ENCODE data around the gene FOXJ2.
A peak's percentile ranks its signal among the peaks of the same experiment; 100 is the strongest.
"Not testable (repeated sequence)": the region's sequence is repeated elsewhere in the genome, so short reads cannot be mapped to it uniquely, and the experiment has no call there.

Gene FOXJ2

GRCh38 chr12:8032242-8033152 is at the start of gene FOXJ2:
Gene FOXJ2 (plus strand): TSS chr12:8032716. CDS start chr12:8039833, 7,117 bp downstream.
- DNase-seq, result peak; percentile 50 to 70

GRCh38 chr12:7983019-7983418 is 49.5 kb upstream of the FOXJ2 start:
- DNase-seq, result not testable (repeated sequence)

GRCh38 chr12:7983460-7983859 is 49.1 kb upstream of the FOXJ2 start:
- not testable (repeated sequence) for DNase-seq

GRCh38 chr12:7984900-7985299 is 47.6 kb upstream of the FOXJ2 start:
- DNase-seq, result no peak

- no peak for DNase-seq
These were observed 46.6 kb upstream of the FOXJ2 start for GRCh38 chr12:7985802-7986418.

- DNase-seq, result no peak
These were observed 42.6 kb upstream of the FOXJ2 start for GRCh38 chr12:7989827-7990491.

GRCh38 chr12:7991535-7991934 is 41.0 kb upstream of the FOXJ2 start:
- DNase-seq, result no peak

- DNase-seq, result no peak
These were observed 37.7 kb upstream of the FOXJ2 start for GRCh38 chr12:7994731-7995205.

GRCh38 chr12:7995266-7995963 is 37.1 kb upstream of the FOXJ2 start:
- peak; percentile 76 to 89 for DNase-seq

- DNase-seq, result not testable (repeated sequence)
These were observed 31.7 kb upstream of the FOXJ2 start for GRCh38 chr12:8000827-8001226.

GRCh38 chr12:8001496-8001895 is 31.0 kb upstream of the FOXJ2 start:
- DNase-seq, result not testable (repeated sequence)

- DNase-seq, result not testable (repeated sequence)
These were observed 27.6 kb upstream of the FOXJ2 start for GRCh38 chr12:8004897-8005296.

GRCh38 chr12:8011331-8011730 is 21.2 kb upstream of the FOXJ2 start:
- DNase-seq, result peak in 1 of 2 experiments; percentile 15

GRCh38 chr12:8012651-8013309 is 19.7 kb upstream of the FOXJ2 start:
- no peak for DNase-seq

GRCh38 chr12:8014836-8015235 is 17.7 kb upstream of the FOXJ2 start:
- no peak for DNase-seq

- DNase-seq, result not testable (repeated sequence)
These were observed 14.3 kb upstream of the FOXJ2 start for GRCh38 chr12:8018213-8018612.

GRCh38 chr12:8018666-8019581 is 13.6 kb upstream of the FOXJ2 start:
- no peak for DNase-seq

- peak; percentile 99 for DNase-seq
These were observed 6.1 kb upstream of the FOXJ2 start for GRCh38 chr12:8026291-8026900.

- DNase-seq, result no peak
These were observed 4.7 kb upstream of the FOXJ2 start for GRCh38 chr12:8027856-8028255.

GRCh38 chr12:8028267-8028666 is 4.2 kb upstream of the FOXJ2 start:
- DNase-seq, result no peak

- DNase-seq, result no peak
These were observed 2.3 kb upstream of the FOXJ2 start for GRCh38 chr12:8030189-8030588.
